B cell (primary cell): ENCODE results near the gene RBM28. TPM values are rescaled to one million over a fixed set of nuclear protein-coding genes. Genes with fewer than 3 reads are reported as not detected.

ENCODE experiments used
- ATAC-seq: fragments of 200-7000 bp; cut with Tn5 transposase; one replicate; pipeline ENCODE4 v1.10.0; 2021; ENCODE audit warnings: low read depth, mild to moderate bottlenecking, moderate number of reproducible peaks, moderate library complexity
- CTCF ChIA-PET: fragments of 350-600 bp; sonication (Branson Sonifier 250); formaldehyde crosslinking; loops from one replicate; lab custom pipeline; 2021; ENCODE audit warnings: antibody characterized with exemption, inconsistent platforms; lab: Charles Lee
- POLR2A ChIA-PET: fragments of 350-600 bp; sonication (Branson Sonifier 250); formaldehyde crosslinking; loops from one replicate; lab custom pipeline; 2021; ENCODE audit warnings: antibody characterized with exemption; lab: Charles Lee
- DNase-seq: peaks from one replicate; pipeline ENCODE4 v3.0.0; 2013
- H2AFZ ChIP-seq: 2 replicates; pipeline ENCODE4 v1.6.1; 2012; ENCODE audit warnings: mild to moderate bottlenecking, low read depth, low read length; ENCODE audit not compliant: insufficient read depth, poor library complexity, severe bottlenecking
- H3K27ac ChIP-seq, 2 donors: 1 replicate in 1 of 2; 2 replicates in 1 of 2; pipeline ENCODE4 v1.5.1; 2012 to 2013; ENCODE audit warnings: low read length in 2 of 2, mild to moderate bottlenecking in 2 of 2, moderate library complexity in 1 of 2
- H3K27me3 ChIP-seq, 4 experiments: fragments of 200-600 bp in 1 of 4; sonication (generic) in 1 of 4; replicated peaks in 1 of 4; 1 replicate in 2 of 4; 2 replicates in 2 of 4; pipeline versions ENCODE4 v1.6.1 to v1.7.0; 2013 to 2016; ENCODE audit warnings: low read length in 3 of 4, mild to moderate bottlenecking in 2 of 4, mixed read lengths in 1 of 4, moderate library complexity in 1 of 4; ENCODE audit not compliant: insufficient read depth in 4 of 4, control insufficient read depth in 3 of 4; ENCODE audit errors: control extremely low read depth in 1 of 4
- H3K36me3 ChIP-seq, 2 experiments: replicated peaks in 1 of 2; 1 replicate in 1 of 2; 2 replicates in 1 of 2; pipeline versions ENCODE4 v1.6.1 to v1.7.1; 2013; ENCODE audit warnings: low read length in 1 of 2; ENCODE audit not compliant: insufficient read depth in 2 of 2, control insufficient read depth in 1 of 2; ENCODE audit errors: control extremely low read depth in 1 of 2, extremely low read depth in 1 of 2
- H3K4me1 ChIP-seq, 2 donors: fragments of 200-600 bp in 1 of 2; sonication (generic) in 1 of 2; 1 replicate in 1 of 2; 2 replicates in 1 of 2; pipeline versions ENCODE4 v1.5.1 to v1.6.1; 2013 to 2017; ENCODE audit warnings: low read length in 2 of 2; ENCODE audit not compliant: control insufficient read depth in 2 of 2, insufficient read depth in 2 of 2
- H3K4me2 ChIP-seq: replicated peaks from 2 replicates; pipeline ENCODE3; 2012; ENCODE audit warnings: mild to moderate bottlenecking, low read depth, low read length; ENCODE audit not compliant: poor library complexity, severe bottlenecking
- H3K4me3 ChIP-seq, 5 experiments: fragments of 200-600 bp in 1 of 5; sonication (generic) in 1 of 5; 1 replicate in 3 of 5; 2 replicates in 2 of 5; pipeline versions ENCODE4 v1.5.1 to v1.7.0; 2011 to 2016; ENCODE audit warnings: low read length in 4 of 5, mild to moderate bottlenecking in 4 of 5, low read depth in 2 of 5, control low read depth in 1 of 5, moderate library complexity in 1 of 5; ENCODE audit not compliant: insufficient read depth in 1 of 5; ENCODE audit errors: control extremely low read depth in 1 of 5, extremely low read depth in 1 of 5
- H3K79me2 ChIP-seq: fragments of 200-600 bp; sonication (generic); one replicate; pipeline ENCODE4 v1.6.0; 2016; ENCODE audit warnings: low read length; ENCODE audit not compliant: control insufficient read depth, insufficient read depth
- H3K9ac ChIP-seq: fragments of 200-600 bp; sonication (generic); 2 replicates; pipeline ENCODE4 v1.6.1; 2017; ENCODE audit warnings: mild to moderate bottlenecking, low read length, moderate library complexity
- H3K9me3 ChIP-seq, 3 donors: one replicate each; pipeline versions ENCODE4 v1.6.1 to v1.7.1; 2013; ENCODE audit warnings: low read length in 2 of 3; ENCODE audit not compliant: control insufficient read depth in 2 of 3, insufficient read depth in 1 of 3; ENCODE audit errors: control extremely low read depth in 1 of 3
- H4K20me1 ChIP-seq: 2 replicates; pipeline ENCODE4 v1.6.0; 2012; ENCODE audit warnings: mild to moderate bottlenecking, low read length; ENCODE audit not compliant: insufficient read depth, control insufficient read depth, poor library complexity, severe bottlenecking
- H3K27ac Mint-ChIP-seq: one replicate; pipeline ENCODE4 v1.8.0; 2021; ENCODE audit warnings: mixed read lengths
- H3K27me3 Mint-ChIP-seq: one replicate; pipeline ENCODE4 v1.8.0; 2021; ENCODE audit warnings: mixed read lengths
- H3K4me1 Mint-ChIP-seq: one replicate; pipeline ENCODE4 v1.8.0; 2021; ENCODE audit warnings: mixed read lengths
- H3K4me3 Mint-ChIP-seq: one replicate; pipeline ENCODE4 v1.8.0; 2021; ENCODE audit warnings: mixed read lengths
- H3K9me3 Mint-ChIP-seq: one replicate; pipeline ENCODE4 v1.8.0; 2022; ENCODE audit warnings: mixed read lengths; ENCODE audit not compliant: insufficient read depth
- EZH2 ChIP-seq: IDR thresholded peaks from 2 replicates; pipeline ENCODE4 v1.6.1; 2012; ENCODE audit warnings: borderline replicate concordance, low read depth, mild to moderate bottlenecking, moderate library complexity, low read length; ENCODE audit not compliant: insufficient read depth, poor library complexity, severe bottlenecking
- WGBS: methylation state at CpG from one replicate; pipeline ENCODE4 v1.1.5; 2013; ENCODE audit warnings: missing lambda C conversion rate; ENCODE audit not compliant: insufficient coverage; 5-methylcytosine and 5-hydroxymethylcytosine counted together
- intact Hi-C: fragments of 100-400 bp; cut with micrococcal nuclease; formaldehyde crosslinking; loops from one replicate; pipeline ENCODE4 v1.10.0; 2022
- polyA plus RNA-seq: library from polyadenylated mRNA; depleted of rRNA; stranded (reverse); fragments of >200 nt; gene quantifications from 2 replicates; pipeline ENCODE4 v1.2.3, GENCODE V29; 2012
- total RNA-seq, 2 donors: library from RNA; stranded (reverse); fragments of 120-200 nt in 1 of 2; gene quantifications; 1 replicate in 1 of 2; 2 replicates in 1 of 2; pipeline versions ENCODE4 v1.2.3 to v1.2.4, GENCODE V29; 2013 to 2022
- TF ChIP-seq, protein P1 (sequence below): fragments of 200-600 bp; IDR thresholded peaks from one replicate; pipeline ENCODE4 v1.8.0; 2022; ENCODE audit warnings: antibody characterized with exemption, mild to moderate bottlenecking

Gene RBM28
- total and polyA plus RNA-seq, 2 donors (not counting 1 experiment from before 2014, with no cell fraction given), result 10.7 to 46.2 TPM

DNA sequence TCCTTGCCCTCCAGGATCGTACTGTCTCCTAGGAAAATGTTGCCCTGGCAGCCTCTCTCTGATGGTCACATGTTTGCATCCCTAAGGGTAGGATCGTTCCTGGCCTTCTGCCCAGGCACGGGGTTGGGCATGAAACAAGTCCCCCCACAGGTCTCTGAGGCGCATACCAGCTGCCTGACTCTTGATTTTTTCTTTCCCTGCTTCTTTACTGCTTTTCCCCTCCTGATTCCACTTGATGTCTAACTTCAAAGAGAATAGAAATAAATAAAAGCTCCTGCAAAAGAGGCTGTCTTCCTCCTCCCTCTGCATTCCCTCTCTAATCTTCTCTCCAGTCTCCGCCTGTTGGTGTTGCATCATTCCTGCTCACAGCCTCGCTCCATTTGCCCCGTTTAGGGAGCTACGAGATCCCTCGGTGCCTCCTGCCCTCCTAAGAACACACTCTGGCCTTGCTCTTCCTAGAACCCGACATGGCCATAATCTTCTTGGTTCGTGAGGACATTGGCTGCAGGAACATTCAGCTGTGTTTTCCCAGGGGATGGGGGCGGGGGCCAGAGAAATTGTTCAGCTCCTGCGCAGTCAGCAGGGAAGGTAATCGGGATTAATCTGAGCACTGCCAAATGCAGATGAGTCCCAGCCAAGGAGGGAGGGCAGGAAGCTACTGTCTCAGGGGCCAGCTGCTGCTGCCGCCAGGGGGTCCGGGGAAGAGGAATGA is 76.7 kb downstream of the RBM28 start:
- CTCF ChIA-PET, result no interaction called here

DNA sequence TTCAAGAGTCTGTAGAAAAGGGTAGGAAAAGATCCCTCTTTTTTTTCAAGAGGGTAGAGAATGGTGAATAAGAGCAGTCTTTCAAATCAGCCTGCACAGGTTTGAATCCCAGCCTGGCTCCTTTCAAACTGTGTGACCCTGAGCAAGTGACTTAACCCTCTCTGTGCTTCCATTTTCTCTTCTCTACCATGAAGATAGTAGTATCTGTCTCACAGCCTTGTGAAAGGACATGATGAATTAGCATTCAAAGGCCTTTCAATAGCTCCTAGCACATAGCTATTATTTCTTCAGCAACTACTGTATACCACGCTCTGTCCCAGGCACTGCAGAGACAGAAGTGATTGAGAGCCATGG is 77.2 kb downstream of the RBM28 start:
- Histone ChIP-seq H3K36me3 (no peaks in the 10 kb centered on the region), H3K4me3 (no peak overlapping the region), H3K9me3 (peaks cover 0 to 10% (median 0%) of the 10 kb centered on the region in 3 donors), H3K27me3 (peaks cover 0 to 17% (median 0%) of the 10 kb centered on the region in 4 experiments), H3K79me2 (no peaks in the 10 kb centered on the region), H3K4me2 (no peak overlapping the region), H4K20me1 (no peaks in the 10 kb centered on the region), H3K4me1 (no peaks in the 10 kb centered on the region), H2AFZ (no peak overlapping the region), H3K9ac (no peak overlapping the region), H3K27ac (no peak overlapping the region)
- ATAC-seq (no peak), DNase-seq (no peak)
- POLR2A ChIA-PET, result no interaction called here
- peaks cover 34% of the 10 kb centered on the region for H3K27me3 Mint-ChIP-seq
- H3K9me3 Mint-ChIP-seq, result no peaks in the 10 kb centered on the region
- no peaks in the 10 kb centered on the region for H3K4me1 Mint-ChIP-seq
- 89% methylated on average over 1 of the region's 1 CpG for WGBS
- TF ChIP-seq EZH2, result no peak
- TF ChIP-seq, protein P1, sequence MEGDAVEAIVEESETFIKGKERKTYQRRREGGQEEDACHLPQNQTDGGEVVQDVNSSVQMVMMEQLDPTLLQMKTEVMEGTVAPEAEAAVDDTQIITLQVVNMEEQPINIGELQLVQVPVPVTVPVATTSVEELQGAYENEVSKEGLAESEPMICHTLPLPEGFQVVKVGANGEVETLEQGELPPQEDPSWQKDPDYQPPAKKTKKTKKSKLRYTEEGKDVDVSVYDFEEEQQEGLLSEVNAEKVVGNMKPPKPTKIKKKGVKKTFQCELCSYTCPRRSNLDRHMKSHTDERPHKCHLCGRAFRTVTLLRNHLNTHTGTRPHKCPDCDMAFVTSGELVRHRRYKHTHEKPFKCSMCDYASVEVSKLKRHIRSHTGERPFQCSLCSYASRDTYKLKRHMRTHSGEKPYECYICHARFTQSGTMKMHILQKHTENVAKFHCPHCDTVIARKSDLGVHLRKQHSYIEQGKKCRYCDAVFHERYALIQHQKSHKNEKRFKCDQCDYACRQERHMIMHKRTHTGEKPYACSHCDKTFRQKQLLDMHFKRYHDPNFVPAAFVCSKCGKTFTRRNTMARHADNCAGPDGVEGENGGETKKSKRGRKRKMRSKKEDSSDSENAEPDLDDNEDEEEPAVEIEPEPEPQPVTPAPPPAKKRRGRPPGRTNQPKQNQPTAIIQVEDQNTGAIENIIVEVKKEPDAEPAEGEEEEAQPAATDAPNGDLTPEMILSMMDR, result no peak
- no peak overlapping the region for H3K4me3 Mint-ChIP-seq
- no peak overlapping the region for H3K27ac Mint-ChIP-seq
- CTCF ChIA-PET, result no interaction called here
- intact Hi-C loops, result no loop called here

More for the DNA sequence above, 76.7 kb downstream of the RBM28 start:
- Histone ChIP-seq H3K9ac (no peak overlapping the region), H3K79me2 (no peaks in the 10 kb centered on the region), H3K4me1 (no peaks in the 10 kb centered on the region), H3K9me3 (peaks cover 0 to 15% (median 0%) of the 10 kb centered on the region in 3 donors), H3K27me3 (peaks cover 0 to 21% (median 0%) of the 10 kb centered on the region in 4 experiments), H2AFZ (no peak overlapping the region), H3K36me3 (no peaks in the 10 kb centered on the region), H3K4me3 (no peak overlapping the region), H3K4me2 (no peak overlapping the region), H4K20me1 (no peaks in the 10 kb centered on the region), H3K27ac (no peak overlapping the region)
- no peaks in the 10 kb centered on the region for H3K4me1 Mint-ChIP-seq
- H3K27ac Mint-ChIP-seq, result no peak overlapping the region
- ATAC-seq (no peak), DNase-seq (no peak)
- TF ChIP-seq, protein P1, result no peak
- TF ChIP-seq EZH2, result no peak
- no peaks in the 10 kb centered on the region for H3K9me3 Mint-ChIP-seq
- H3K27me3 Mint-ChIP-seq, result peaks cover 32% of the 10 kb centered on the region
- intact Hi-C loops, result no loop called here
- WGBS, result 89% methylated on average over 14 of the region's 16 CpGs
- POLR2A ChIA-PET, result no interaction called here
- H3K4me3 Mint-ChIP-seq, result no peak overlapping the region
